GM18907 (cell line): ENCODE measurements around the gene PRKRIP1.
"Not testable (repeated sequence)": the region's sequence is repeated elsewhere in the genome, so short reads cannot be mapped to it uniquely, and the experiment has no call there.

Experiments used
- ATAC-seq: cut with Tn5 transposase; IDR thresholded peaks from one replicate; pipeline ENCODE4 v1.9.1; 2021; ENCODE audit warnings: mild to moderate bottlenecking, moderate library complexity; ENCODE audit not compliant: unreplicated experiment

Gene PRKRIP1

GRCh38 chr7:102474736-102475435 is 78.7 kb downstream of the PRKRIP1 start:
- ATAC-seq: not testable (repeated sequence)
